ENCODE data around the gene DBNDD1. TPM values are rescaled to one million over a fixed set of nuclear protein-coding genes. Genes with fewer than 3 reads are reported as not detected.

Gene DBNDD1
- polyA plus RNA-seq, 1 of the 3 experiments (the other 2 are of a cell fraction): 27.9 TPM

DNA sequence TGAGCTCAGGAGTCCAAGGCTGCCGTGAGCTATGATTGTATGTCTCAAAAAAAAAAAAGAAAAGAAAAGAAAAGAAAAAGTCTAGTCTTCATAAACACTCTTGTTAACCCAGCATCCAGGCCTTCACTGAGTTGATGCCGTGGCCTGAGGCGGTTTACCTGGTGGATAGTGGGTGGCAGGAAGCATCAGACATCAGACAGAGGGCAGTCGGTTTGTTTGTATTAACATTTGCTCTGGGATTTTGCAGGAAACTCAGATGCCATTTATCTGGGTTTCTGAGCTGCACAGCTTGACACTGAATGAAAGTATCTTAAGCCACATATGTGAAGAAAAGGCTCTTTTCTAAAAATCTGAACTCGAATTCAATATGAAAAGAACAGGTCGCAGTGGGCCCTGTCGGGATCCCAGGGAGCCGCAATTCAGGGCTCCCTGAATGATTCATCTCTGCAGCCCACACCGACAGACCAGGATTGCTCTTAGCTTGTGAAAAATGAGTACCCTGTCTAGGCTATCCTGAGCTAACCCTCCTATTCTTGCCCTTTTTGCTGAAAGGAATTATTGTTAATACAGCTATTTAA lies 1.1 kb upstream of the DBNDD1 start (continued):
- TF ChIP-seq, protein P1, sequence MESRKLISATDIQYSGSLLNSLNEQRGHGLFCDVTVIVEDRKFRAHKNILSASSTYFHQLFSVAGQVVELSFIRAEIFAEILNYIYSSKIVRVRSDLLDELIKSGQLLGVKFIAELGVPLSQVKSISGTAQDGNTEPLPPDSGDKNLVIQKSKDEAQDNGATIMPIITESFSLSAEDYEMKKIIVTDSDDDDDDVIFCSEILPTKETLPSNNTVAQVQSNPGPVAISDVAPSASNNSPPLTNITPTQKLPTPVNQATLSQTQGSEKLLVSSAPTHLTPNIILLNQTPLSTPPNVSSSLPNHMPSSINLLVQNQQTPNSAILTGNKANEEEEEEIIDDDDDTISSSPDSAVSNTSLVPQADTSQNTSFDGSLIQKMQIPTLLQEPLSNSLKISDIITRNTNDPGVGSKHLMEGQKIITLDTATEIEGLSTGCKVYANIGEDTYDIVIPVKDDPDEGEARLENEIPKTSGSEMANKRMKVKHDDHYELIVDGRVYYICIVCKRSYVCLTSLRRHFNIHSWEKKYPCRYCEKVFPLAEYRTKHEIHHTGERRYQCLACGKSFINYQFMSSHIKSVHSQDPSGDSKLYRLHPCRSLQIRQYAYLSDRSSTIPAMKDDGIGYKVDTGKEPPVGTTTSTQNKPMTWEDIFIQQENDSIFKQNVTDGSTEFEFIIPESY (IDR thresholded peaks at IDR 0.05; ENCODE audit: borderline replicate concordance, low read depth): no peak
- TF ChIP-seq ELF1 (IDR thresholded peaks at IDR 0.05) (no peak), SMC3 (IDR thresholded peaks at IDR 0.05; ENCODE audit: low read depth, low read length) (no peak), TCF12 (IDR thresholded peaks at IDR 0.05) (no peak), GABPA (IDR thresholded peaks at IDR 0.05; ENCODE audit: low read depth) (no peak), RCOR1 (IDR thresholded peaks at IDR 0.05; ENCODE audit: low read length) (no peak), USF2 (IDR thresholded peaks at IDR 0.05; ENCODE audit: borderline replicate concordance, low read depth, low read length) (no peak), CHD2 (IDR thresholded peaks at IDR 0.05; ENCODE audit: low read length, partially characterized antibody) (no peak)

GRCh38 chr16:90019543-90020259 lies 445 bp upstream of the DBNDD1 start:
- no peaks in the 10 kb centered on the region for H3K36me3 ChIP-seq (replicated peaks in 1 of 2; ENCODE audit: control insufficient read depth in 1 of 2, insufficient read depth in 2 of 2, low read length in 1 of 2)
- H3K4me2 ChIP-seq: peak overlapping the region; percentile 93
- H3K9me2 ChIP-seq: no peaks in the 10 kb centered on the region
- peak overlapping the region; percentile 72 to 77 for H3K4me3 ChIP-seq (ENCODE audit: low read depth in 2 of 2, low read length in 1 of 2)
- ChIA-PET CTCF (interaction anchor here (0.6 to 2.9 kb wide), 23 partner anchors 9 to 311 kb away, joined by 3 to 18 read pairs (median 4); partner anchors contain the start of genes MC1R, TCF25 and TUBB3), POLR2A (interaction anchor here (0.7 to 2.4 kb wide), 4 partner anchors 22 to 97 kb away, joined by 3 to 11 read pairs (median 7); partner anchors contain the start of gene TUBB3)
- no peaks in the 10 kb centered on the region for H3K9me3 ChIP-seq
- H3K9ac ChIP-seq: peak overlapping the region; percentile 80
- H3K4me1 ChIP-seq (ENCODE audit: control insufficient read depth in 1 of 2, insufficient read depth in 2 of 2, low read depth in 1 of 2, low read length in 1 of 2): peaks cover 20 to 39% of the 10 kb centered on the region in 2 experiments
- H2AFZ ChIP-seq (ENCODE audit: low read depth): peak overlapping the region; percentile 96
- DNase-seq: peak; percentile 94
- no peak for TF ChIP-seq TEAD4 (IDR thresholded peaks at IDR 0.05; ENCODE audit: borderline replicate concordance, insufficient read depth)
- 0 out of 4 replicates have a peak, but pooled peaks of 1 of the 2 experiments have one; percentile 7 for TF ChIP-seq EP300 (IDR thresholded peaks at IDR 0.05; ENCODE audit: borderline replicate concordance in 1 of 2, low read depth in 1 of 2, low read length in 1 of 2)
- TF ChIP-seq CHD2 (IDR thresholded peaks at IDR 0.05; ENCODE audit: low read length, partially characterized antibody): peak; percentile 25
- peak; percentile 52 for TF ChIP-seq CTCF (IDR thresholded peaks at IDR 0.05)
- no peak; the same call in 1 of the 2 replicates for TF ChIP-seq SIN3A (IDR thresholded peaks at IDR 0.05; ENCODE audit: borderline replicate concordance, low read depth, low read length)
- TF ChIP-seq, protein P2, sequence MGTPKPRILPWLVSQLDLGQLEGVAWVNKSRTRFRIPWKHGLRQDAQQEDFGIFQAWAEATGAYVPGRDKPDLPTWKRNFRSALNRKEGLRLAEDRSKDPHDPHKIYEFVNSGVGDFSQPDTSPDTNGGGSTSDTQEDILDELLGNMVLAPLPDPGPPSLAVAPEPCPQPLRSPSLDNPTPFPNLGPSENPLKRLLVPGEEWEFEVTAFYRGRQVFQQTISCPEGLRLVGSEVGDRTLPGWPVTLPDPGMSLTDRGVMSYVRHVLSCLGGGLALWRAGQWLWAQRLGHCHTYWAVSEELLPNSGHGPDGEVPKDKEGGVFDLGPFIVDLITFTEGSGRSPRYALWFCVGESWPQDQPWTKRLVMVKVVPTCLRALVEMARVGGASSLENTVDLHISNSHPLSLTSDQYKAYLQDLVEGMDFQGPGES (IDR thresholded peaks at IDR 0.05; ENCODE audit: low read depth, low read length): no peak
- no peak for TF ChIP-seq NFIC (IDR thresholded peaks at IDR 0.05; ENCODE audit: borderline replicate concordance)
- TF ChIP-seq MAX (IDR thresholded peaks at IDR 0.05; ENCODE audit: low read depth): peak; percentile 2; the same call in 1 of the 2 replicates
- no peak for TF ChIP-seq RAD21 (IDR thresholded peaks at IDR 0.05; ENCODE audit: low read length)
- no peak for TF ChIP-seq MEF2A (IDR thresholded peaks at IDR 0.05; ENCODE audit: borderline replicate concordance, low read depth)
- TF ChIP-seq MXI1 (IDR thresholded peaks at IDR 0.05; ENCODE audit: low read depth, low read length): no peak; the same call in 1 of the 2 replicates
- peak overlapping the region; percentile 62 to 88 for H3K27ac ChIP-seq (ENCODE audit: low read depth in 2 of 2, low read length in 1 of 2)
- H3K27me3 ChIP-seq (ENCODE audit: insufficient read depth): no peaks in the 10 kb centered on the region
- no peaks in the 10 kb centered on the region for H4K20me1 ChIP-seq (ENCODE audit: insufficient read depth)
- 5% methylated on average over 15 of the region's 57 CpGs for WGBS (ENCODE audit: low lambda C conversion rate)
- peaks cover 23% of the 10 kb centered on the region for H3F3A ChIP-seq (replicated peaks; ENCODE audit: insufficient read depth)
- H3K79me2 ChIP-seq (ENCODE audit: insufficient read depth): peaks cover 22% of the 10 kb centered on the region

Measured in SK-N-SH (cell line).